Stimulated activated CD8-positive, alpha-beta memory T cell treated with anti-CD3 and anti-CD28 coated beads, Interleukin-4, amount 100 ng/mL, for 4 hours (primary cell): ENCODE results near the gene ALPG.
"Not testable (repeated sequence)": the region's sequence is repeated elsewhere in the genome, so short reads cannot be mapped to it uniquely, and the experiment has no call there.

Experiments used
- DNase-seq, 2 donors: peaks; one replicate each; pipeline ENCODE4 v3.0.0-alpha.2; 2020; ENCODE audit warnings: low read depth in 2 of 2, low spot score in 1 of 2

Gene ALPG

DNA sequence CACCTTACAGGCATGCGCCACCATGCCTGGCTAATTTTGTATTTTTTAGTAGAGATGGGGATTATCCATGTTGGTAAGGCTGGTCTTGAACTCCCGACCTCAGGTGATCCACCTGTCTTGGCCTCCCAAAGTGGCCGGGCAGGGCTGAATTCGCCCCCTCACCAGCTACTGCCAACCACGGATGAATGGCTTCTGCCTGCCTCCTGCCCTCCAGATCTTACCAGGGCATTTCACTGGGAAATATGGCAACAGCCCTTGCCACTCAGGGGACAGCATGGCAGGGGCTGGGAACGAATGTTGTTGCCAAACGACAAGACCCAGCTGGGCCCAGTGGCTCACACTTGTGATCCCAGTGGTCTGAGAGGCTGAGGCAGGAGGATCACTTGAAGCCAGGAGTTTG, 29.9 kb upstream of the ALPG start:
- DNase-seq, result no peak

DNA sequence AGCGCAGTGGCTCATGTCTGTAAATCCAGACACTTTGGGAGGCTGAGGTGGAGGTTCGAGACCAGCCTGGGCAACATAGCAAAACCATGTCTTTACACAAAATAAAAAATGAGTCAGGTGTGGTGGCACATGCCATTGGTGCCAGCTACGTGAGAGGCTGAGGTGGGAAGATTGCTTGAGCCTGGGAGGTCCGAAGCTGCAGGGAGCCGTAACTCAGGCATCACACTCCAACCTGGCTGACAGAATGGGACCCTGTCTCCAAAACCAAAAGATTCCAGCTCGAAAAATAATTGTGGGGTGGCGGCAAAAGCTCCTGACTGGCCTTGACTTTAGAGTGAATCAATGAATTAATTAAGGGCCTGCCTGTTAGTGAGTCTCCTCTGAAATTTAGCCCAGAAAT, 29.3 kb upstream of the ALPG start:
- no peak for DNase-seq

DNA sequence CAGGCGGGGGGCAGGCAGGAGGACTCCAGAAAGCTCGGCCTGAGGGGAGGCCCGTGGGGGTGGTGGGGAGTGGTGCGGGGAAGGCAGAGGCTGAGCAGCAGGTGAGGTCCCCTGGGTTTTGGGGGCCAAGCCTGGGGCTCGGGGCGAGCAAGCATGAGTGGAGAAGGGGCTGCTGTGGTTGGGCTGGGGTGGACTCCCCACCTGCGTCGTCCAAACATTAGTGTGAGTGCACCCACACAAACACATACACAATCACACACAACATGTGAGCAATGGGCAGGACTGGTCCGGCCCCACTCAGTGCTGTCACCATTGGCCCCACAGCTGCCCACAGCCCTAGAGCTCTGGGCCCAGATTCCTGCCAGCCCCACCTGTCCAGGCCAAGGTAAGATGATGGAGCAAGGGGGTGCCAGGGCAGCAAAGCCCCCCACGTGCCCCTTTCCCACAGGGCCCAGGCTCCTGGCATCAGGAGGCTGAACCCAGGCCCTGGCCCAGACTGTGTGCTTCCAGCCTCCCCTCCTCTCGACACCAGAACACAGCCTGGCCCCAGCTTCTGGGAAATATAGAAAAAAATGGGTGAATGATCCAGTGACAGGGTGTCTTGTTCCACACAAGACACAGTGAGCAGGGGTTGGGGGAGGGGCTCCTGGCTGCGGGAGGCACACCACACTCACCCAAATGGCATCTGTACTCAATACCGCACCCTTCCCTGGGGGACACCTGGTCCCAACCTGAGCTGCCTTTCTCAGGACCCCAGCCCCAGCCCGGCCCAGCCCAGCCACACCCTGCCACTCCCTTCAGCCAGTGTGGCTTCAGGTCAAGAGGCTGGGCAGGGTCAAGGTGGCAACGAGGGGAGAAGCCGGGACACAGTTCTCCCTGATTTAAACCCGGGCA, 28.6 kb upstream of the ALPG start:
- DNase-seq, result no peak

DNA sequence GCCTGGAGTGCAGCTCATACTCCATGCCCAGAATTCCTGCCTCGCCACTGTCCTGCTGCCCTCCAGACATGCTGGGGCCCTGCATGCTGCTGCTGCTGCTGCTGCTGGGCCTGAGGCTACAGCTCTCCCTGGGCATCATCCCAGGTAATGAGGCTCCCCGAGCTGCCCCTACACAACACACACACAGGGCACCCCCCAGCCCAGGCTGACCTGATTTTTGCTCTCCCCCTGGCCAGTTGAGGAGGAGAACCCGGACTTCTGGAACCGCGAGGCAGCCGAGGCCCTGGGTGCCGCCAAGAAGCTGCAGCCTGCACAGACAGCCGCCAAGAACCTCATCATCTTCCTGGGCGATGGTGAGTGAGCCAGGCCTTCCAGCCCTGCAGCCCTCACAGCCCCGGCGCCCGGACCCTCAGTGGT, 27.9 kb upstream of the ALPG start, which contains the start of gene ALPP:
ALPP (plus strand) TSS at position 17 of the 417 bp plus-strand sequence; CDS start at position 69, 52 bp downstream.
- DNase-seq, result not testable (repeated sequence)

DNA sequence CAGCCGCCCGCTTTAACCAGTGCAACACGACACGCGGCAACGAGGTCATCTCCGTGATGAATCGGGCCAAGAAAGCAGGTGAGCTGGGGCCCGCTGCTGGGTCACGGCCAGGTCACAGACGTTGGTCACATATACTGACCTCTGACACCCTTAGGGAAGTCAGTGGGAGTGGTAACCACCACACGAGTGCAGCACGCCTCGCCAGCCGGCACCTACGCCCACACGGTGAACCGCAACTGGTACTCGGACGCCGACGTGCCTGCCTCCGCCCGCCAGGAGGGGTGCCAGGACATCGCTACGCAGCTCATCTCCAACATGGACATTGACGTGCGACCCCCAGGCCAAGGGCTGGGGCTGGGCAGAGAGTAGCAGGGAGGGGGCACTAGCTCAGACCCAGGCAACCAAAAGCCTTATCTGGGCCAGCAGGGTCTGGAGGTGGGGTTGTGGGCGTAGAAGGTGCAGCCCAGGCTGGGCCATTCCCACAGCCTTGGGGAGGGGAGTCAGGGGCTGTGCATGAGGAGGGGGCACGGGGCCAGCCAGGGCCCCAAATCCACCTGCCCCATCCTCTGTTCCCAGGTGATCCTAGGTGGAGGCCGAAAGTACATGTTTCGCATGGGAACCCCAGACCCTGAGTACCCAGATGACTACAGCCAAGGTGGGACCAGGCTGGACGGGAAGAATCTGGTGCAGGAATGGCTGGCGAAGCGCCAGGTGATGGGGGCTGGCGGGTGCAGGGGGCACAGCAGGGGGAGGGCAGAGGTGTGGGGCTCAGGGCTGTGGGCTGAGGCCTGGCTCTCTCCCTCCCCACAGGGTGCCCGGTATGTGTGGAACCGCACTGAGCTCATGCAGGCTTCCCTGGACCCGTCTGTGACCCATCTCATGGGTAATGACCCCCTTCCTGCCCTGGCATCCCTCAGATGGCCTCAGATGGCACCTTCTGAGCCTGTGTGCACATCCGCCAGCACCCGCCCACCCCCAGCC, 26.7 kb upstream of the ALPG start:
- DNase-seq, result not testable (repeated sequence)

DNA sequence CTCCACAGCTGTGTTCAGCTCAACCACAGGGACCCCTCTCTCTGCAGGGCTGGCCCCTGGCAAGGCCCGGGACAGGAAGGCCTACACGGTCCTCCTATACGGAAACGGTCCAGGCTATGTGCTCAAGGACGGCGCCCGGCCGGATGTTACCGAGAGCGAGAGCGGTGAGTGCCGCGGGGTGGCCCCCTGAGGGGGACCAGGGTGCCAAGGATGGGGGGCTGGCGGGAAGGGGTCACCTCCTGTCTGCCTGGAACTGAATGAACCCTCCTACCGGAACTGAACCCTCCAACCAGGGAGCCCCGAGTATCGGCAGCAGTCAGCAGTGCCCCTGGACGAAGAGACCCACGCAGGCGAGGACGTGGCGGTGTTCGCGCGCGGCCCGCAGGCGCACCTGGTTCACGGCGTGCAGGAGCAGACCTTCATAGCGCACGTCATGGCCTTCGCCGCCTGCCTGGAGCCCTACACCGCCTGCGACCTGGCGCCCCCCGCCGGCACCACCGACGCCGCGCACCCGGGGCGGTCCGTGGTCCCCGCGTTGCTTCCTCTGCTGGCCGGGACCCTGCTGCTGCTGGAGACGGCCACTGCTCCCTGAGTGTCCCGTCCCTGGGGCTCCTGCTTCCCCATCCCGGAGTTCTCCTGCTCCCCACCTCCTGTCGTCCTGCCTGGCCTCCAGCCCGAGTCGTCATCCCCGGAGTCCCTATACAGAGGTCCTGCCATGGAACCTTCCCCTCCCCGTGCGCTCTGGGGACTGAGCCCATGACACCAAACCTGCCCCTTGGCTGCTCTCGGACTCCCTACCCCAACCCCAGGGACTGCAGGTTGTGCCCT, 25.2 kb upstream of the ALPG start:
- not testable (repeated sequence) for DNase-seq

DNA sequence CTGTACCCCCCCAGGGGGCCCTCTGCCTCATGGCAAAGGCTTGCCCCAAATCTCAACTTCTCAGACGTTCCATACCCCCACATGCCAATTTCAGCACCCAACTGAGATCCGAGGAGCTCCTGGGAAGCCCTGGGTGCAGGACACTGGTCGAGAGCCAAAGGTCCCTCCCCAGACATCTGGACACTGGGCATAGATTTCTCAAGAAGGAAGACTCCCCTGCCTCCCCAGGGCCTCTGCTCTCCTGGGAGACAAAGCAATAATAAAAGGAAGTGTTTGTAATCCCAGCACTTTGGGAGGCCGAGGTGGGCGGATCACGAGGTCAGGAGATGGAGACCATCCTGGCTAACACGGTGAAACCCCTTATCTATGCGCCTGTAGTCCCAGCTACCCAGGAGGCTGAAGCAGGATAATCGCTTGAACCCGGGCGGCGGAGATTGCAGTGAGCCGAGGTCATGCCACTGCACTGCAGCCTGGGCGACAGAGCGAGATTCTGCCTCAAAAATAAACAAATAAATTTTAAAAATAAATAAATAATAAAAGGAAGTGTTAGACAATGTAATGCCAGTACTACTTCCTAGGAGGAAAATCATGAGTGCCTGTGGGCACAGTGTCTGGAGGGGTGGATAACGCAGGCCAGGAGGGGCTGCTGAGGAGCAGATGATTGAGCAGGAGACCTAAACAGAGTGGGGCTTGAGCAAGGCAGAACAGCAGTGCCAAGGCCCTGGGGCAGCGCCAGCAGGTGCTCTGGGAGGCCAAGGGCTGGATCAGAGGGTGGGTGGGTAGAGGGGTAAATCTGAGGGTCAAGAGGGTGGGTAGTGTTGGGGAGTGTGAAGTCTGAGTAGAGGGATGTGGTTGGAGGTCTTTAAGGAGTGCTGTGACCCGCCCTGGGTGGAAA, 24.1 kb upstream of the ALPG start:
- no peak for DNase-seq

DNA sequence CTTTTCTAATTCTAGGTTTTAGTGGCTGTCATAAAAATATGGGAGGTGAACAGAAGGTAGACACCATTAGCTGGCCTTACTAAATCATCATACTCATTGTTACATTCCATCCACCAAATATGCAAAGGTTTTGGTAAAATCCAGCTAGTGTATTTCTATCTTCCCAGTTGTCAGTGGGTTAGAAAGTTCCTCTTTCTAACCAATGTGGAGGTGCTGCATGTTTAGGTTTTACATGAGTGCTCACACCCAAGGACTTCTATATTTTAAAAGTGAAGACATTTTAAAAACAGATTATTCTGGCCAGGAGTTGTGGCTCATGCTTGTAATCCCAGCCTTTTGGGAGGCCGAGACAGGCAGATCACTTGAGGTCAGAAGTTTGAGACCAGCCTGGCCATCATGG, 22.2 kb upstream of the ALPG start:
- DNase-seq, result no peak

DNA sequence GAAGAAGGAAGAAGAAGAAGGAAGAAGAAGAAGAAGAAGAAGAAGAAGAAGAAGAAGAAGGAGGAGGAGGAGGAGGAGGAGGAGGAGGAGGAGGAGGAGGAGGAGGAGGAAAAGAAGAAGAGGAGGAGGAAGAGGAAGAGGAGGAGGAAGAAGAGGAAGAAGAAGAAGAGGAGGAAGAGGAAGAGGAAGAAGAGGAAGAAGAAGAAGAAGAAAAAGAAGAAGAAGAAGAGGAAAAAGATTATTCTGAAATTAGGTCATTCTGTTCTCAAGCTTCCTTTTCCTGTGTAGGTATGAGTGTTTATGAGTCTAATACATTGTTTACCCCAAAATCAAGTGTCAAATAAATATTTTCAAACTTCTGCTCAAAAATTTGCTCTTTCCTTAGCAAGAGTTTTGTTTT, 21.6 kb upstream of the ALPG start:
- not testable (repeated sequence) for DNase-seq

DNA sequence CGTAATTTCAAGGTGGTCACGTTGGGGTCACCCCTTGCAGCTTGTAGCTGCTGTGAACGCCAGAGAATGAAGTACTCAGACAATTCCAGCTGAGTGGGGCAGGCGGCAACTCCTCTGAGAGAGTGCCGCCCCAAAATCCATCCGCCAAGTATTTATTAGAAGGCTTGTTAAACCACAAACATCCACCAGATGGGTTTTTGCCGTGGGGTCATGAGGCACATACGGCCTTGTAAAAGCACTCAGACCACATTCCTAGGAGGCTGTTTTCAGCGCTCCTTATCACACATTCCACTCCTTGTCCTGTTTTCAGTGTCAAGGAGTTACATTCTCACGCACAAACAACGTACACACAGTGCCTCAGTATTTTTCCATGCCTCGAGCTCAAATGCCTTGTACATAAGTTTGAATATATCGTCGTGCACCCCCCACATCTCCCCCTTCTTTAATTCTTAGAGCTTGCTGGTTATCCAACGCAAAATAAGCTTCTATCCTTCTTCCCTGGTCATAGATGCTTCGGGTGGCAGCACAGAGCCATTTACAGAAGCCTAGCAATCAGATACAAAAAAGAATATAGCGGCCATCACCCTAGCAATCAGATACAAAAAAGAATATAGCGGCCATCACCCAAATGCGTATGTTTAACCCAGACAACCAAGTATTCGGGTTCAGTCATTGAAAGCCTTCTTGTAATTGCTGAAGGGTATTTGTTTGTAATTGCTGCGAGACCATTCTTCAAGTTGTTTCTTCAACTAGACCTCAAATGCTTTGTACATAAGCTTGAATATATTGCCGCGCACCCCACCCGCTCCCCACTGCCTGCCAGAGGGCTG, 20.8 kb upstream of the ALPG start:
- no peak for DNase-seq

DNA sequence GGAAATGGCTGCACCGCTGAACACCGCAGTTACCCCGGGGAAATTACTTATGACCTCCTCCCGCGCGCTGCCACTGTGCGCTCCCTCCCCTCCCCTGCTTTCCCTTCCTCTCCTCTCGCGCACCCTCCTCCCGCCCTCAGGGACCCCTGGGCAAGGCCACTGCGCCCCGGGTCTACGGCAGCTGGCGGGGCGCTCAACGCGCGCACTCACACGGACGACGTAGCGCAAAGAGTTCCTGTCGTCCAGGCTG, 20.2 kb upstream of the ALPG start:
- no peak for DNase-seq

DNA sequence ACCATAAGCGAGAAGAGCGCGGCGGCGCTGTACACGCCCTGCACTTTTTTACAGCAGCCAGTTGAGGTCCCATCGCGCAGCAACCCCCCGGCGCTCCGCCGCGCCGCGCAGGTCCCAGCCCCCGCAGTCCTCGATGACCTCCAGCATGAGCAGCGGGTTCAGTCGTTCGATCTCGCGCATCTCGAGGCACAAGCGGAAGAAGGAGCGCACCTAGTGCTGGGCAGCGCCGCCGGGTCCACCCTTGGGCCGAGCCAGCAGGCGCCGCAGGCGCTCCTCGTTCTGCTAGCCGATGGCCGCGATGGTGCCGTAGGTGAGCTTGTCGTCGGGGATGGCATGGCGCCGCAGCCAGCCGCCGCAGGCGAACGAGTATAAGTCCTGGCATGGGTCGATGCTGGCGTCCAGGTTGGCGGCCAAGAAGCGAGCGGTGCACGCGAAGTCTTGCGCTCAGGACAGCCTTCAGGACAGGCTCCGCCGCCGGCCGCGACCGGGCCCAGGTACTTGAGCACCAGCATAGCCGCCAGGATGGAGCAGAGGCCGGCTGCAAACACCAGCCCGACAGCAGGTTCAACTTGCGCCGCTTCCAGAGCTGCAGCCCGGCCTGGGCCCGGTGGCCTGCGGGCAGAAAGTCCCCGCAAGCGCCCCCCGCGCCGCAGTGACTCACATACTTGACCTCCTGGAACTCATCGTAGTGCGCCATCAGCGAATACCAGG, 19.7 kb upstream of the ALPG start:
- no peak for DNase-seq

DNA sequence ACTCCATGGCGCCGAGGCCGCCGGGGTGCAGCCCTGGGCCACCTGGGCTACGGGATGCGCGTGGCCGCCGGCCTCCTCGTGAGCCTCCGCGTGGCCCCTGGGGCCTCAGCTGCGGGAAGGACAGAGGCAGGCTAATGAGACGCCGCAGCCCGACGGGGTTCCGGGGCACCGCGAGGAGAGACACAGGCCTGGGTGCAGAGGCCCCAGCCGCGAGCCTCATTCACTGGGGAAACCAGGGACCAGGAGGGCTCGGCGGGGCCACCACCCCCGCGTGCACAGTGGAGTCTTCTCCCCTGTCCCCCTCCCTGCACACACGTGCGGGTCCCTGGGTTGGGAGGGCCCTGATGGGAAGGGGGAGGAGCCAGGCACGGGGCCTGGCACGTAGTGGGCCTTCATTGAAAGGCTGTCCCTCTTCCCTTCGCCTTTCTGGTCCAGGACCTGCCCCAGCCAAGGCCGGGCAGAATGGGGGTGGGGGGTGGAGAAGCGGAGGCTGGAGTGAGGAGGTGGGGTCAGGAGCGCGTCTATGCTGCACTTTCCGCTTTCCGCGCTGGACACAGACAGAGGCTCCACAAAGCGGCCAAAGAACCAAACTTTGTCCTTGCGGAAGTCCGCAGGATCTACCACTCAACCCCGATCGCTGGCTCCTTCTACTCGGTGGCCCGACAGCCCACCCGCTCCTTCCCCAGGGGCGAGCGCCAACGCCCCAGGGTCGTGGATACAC, 19.0 kb upstream of the ALPG start:
- no peak for DNase-seq

DNA sequence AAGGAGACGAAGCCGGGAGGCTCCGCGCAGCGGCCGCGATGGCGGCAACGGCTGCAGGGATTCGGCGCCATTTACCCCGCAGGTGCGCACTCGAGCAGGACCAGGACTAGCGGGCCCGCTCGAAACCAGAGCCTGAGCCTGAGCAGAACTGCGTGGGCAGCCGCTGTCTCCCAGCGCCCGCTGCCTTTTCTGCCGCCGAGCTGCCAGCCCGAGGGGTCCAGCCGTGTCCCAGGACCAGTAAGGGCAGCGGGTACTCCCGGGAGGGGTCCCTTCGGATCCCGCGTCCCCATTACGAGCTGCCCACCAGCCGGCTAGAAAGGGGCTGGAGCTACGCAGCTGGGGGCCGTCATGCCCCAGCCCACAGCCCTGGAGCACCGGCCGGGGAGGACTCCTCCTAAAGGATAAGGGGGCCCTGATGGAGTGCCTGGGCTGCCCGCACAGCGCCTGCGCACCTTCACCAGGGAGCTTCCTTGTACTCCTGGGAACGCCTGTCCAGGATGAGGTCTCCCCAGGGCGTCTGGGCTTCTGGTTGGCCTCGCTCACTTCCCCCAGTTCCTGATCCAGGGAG, 18.2 kb upstream of the ALPG start:
- DNase-seq, result no peak

DNA sequence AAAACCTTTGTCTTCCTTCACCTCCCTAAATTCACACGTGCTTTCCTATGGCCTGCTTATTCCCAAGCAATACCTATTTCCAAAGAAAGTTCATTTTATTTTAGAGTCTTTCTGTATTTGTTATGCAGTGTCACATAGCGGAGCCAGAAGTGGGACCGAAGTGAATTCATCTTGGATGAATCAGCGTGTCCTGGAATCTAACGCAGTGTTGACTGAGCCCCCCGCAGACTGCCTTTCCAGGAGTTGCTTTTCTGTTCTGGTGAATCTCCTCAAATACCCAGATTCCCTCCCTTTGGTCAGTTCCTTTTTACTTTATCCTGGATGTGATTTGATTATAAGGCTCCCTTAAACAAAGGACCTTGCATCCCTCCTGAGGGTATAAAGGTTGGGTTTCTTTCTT, 17.3 kb upstream of the ALPG start:
- no peak for DNase-seq

DNA sequence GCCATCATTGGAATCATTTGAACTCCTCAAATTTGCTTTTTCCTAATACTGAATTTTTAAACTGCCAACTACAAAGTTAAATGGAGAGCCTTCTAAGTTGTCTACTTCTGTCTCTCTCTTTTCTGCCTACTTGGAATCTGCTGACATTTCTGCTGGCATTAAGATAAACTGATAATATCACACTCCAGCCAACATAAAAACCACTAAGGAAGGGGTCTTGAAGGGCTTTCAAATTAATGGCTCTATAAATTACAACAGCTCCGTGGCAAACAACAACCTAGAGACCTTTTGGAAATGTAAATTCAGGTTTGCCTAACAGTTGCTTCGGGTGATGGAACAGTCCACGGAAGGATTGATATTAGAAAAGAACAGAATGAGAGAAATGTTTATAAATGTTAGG, 16.0 kb upstream of the ALPG start:
- DNase-seq, result no peak

DNA sequence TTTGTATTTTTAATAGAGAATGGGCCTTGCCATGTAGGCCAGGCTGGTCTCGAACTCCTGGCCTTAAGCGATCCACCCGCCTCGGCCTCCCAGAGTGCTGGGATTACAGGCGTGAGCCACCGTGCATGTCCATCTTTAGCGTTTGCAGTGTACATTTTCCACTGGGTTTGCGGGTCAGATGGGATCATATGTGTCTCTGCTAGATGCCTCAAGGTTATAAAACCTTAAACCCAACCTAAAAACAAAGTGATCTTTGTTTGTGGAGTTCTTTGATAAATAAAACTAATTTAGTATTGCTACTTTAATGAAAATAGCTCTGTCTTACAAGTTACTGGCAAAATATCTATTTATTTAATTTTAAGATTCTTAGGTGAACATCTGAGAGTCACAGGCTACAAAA, 13.1 kb upstream of the ALPG start:
- DNase-seq, result no peak

DNA sequence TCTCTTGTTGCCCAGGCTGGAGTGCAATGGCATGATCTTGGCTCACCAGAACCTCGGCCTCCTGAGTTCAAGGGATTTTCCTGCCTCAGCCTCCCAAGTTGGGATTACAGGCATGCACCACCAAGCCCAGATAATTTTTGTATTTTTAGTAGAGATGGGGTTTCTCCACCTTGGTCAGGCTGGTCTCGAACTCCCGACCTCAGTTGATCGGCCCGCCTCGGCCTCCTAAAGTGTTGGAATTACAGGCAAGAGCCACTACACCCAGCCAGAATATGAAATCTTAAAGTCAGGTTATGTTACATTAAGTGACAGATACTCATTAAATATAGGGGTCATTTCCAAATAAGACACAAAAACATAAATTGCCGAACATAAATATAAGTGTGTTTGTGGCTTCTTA, 12.2 kb upstream of the ALPG start:
- not testable (repeated sequence) for DNase-seq
